ENCODE measurements around the gene EML6. TPM values are rescaled to one million over a fixed set of nuclear protein-coding genes. Genes with fewer than 3 reads are reported as not detected.
A peak's percentile ranks its signal among the peaks of the same experiment; 100 is the strongest.

The EML6 gene
- total RNA-seq, 2 donors from 2014 or later, result 3.2 to 6.8 TPM

DNA sequence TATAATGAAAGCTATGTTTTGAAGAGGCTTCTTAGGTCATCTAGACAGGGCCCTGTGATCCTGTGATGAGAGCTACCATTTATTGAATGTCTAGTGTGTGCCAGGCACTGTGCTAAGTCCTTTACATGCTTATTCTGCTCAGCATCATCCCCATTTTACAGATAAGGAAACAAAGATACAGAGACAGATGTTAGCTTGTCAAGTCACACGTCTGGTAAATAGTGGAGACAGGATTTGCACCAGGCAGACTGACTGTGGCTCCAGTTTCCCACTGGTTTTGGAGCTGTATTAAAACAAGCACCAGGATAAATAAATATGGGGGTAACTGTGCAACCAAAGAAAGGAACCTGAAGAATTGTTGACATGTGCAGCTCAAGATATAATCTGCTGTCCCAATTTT lies 19.2 kb upstream of the EML6 start:
- DNase-seq, result no peak
- intact Hi-C loops (cut with DNase I, micrococcal nuclease), result loop anchor here in 1 of 2 donors (5.0 to 10.0 kb wide), 3 partner anchors 182 to 599 kb away; no protein-coding TSS in a partner anchor
- no peak for ATAC-seq

DNA sequence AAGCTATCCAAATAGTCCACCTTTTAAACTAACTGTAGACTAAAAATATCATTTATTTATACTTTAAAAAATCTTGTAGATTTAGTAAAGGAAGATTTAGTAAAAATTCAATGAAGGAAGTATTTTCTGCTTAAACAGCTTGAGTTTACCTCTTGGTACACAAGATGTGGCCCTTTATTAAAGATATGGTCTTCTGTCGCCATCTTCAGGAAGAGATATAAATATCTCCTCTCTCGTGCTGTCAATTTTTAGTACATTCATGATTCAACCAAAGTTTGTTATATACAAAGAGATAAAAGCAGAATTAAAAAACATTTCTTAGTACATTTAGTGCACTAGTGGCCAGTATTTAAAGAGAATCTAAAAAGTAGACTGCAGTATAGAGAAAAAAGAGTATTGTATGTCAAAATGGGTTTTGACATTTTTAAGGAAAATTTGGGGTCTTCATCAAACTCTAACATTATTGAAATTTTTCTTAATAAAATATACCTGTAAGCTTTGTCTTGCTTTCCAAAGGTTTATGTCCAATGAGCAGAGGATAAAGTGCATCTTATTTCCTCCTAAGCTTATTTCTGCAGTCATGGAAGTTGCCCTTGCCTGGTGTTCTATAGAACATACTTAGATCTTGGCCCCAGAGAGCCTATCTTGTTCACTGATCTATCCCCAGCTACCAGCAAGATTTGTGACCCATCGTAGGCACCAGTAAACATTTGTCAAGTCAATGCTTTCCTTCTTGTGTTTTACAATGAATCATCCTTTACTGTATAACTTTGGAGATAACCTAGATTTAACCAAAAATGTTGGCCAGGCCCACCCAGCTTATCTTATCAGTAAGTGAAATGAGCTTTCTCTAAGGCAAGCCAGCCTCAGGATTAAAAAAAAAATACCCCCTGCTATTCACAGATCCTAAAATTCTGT lies 18.5 kb upstream of the EML6 start:
- DNase-seq, result no peak
- peak; percentile 24 for ATAC-seq
- intact Hi-C loops (cut with DNase I, micrococcal nuclease), result loop anchor here in 1 of 2 donors (5.0 to 10.0 kb wide), 3 partner anchors 183 to 600 kb away; no protein-coding TSS in a partner anchor

DNA sequence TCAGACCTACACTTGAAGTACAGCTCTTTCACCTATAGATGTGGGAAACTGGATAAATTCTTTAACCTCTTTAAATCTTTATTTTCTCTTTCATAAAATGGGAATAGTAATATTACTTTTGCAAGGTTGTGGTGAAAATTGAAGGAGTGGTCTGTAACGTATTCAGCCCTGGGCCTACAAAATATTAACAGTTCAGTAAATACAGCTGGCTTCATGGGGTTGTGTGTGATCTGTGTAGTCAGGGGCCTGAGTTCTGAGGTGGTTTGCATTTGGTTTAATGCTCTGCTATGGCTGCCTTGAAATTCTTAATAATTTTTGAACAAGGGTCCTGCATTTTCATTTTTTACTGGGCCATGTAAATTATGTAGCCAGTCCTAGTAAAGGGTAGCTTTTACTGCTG lies 16.8 kb upstream of the EML6 start:
- DNase-seq (no peak), ATAC-seq (no peak)
- intact Hi-C loops (cut with DNase I, micrococcal nuclease), result loop anchor here in 1 of 2 donors (10.0 kb wide), 2 partner anchors 502 to 602 kb away; no protein-coding TSS in a partner anchor

- intact Hi-C loops (cut with DNase I, micrococcal nuclease), result loop anchor here in 1 of 2 donors (10.0 kb wide), 2 partner anchors 504 to 604 kb away; no protein-coding TSS in a partner anchor
- DNase-seq, result peak; percentile 60 to 66
- peak; percentile 87 for ATAC-seq
Observed at GRCh38 chr2:54708584-54709335, 14.7 kb upstream of the EML6 start.

DNA sequence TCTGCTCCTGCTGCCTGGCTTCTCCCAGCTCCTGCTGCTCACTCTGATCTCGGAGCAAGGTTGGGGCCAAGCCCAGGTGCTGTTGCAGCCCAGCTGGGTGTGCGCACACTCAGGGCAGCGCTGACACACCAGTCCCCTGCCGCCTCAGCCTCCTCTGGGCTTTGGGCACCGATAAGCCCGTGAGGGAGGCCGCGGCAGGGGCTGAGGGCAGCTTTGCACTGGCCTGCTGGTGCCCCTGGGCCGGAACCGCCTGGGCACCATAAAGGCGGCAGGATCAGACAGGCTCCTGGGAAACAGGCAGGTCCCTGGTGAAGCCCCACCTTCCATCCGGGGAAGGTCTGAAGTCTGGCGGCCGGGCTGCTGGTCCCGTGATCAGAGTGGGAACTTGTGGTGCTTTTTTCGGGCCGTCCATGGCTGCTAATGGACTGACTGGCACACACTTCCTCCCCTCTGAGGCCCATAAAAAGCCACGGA lies 14.1 kb upstream of the EML6 start:
- ATAC-seq, result peak; percentile 84
- peak; percentile 72 to 79 for DNase-seq
- intact Hi-C loops (cut with DNase I, micrococcal nuclease), result loop anchor here in 1 of 2 donors (10.0 kb wide), 2 partner anchors 505 to 605 kb away; no protein-coding TSS in a partner anchor

DNA sequence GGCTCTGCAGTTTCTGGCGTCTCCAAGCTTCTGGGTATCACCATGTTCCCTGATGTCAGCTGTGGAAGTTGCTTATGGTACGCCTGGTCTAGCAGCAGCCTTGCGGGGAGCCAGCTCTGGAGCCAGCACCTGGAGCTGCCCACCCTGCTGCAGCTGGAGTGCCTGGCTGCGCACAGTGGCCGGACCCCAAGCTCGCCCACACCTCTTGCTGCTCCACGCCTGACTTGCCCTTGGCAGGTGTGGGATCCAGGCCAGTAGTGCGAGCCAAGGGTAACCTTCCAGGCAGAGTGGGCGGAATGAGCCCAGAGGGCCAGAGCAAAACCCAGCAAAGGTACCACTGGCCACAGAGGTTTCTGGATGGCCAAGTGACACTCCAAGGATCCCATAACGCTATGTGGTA lies 13.2 kb upstream of the EML6 start:
- no peak for DNase-seq
- no peak for ATAC-seq
- intact Hi-C loops (cut with DNase I, micrococcal nuclease), result no loop called here

GRCh38 chr2:54712516-54712915 lies 10.9 kb upstream of the EML6 start:
- DNase-seq (no peak), ATAC-seq (no peak)
- intact Hi-C loops (cut with DNase I, micrococcal nuclease), result no loop called here

- no peak for ATAC-seq
- DNase-seq, result no peak
- intact Hi-C loops (cut with DNase I, micrococcal nuclease), result no loop called here
Observed at GRCh38 chr2:54714996-54715395, 8.5 kb upstream of the EML6 start.

DNA sequence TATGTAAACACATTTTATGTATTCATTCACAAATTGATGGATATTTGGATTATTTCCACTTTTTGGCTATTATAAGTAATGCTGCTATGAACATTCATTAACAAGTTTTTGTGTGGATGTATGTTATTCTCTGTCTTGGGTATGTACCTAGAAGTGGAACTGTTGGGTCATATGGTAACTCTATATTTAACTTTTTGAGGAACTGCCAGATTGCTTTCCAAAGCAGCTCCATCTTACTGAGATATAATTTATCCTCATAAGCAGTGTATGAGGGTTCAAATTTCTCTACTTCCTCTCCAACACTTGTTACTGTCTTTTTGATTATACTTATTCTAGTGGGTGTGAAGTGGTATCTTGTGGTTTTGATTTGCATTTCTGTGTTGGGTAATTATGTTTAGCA lies 7.1 kb upstream of the EML6 start:
- intact Hi-C loops (cut with DNase I, micrococcal nuclease), result no loop called here
- DNase-seq (no peak), ATAC-seq (no peak)

- intact Hi-C loops (cut with DNase I, micrococcal nuclease), result loop anchor here in 1 of 2 donors (10.0 kb wide), 1 partner anchor 114 kb away; no protein-coding TSS in a partner anchor
- no peak for ATAC-seq
Observed at GRCh38 chr2:54720563-54720962, 2.9 kb upstream of the EML6 start.

DNA sequence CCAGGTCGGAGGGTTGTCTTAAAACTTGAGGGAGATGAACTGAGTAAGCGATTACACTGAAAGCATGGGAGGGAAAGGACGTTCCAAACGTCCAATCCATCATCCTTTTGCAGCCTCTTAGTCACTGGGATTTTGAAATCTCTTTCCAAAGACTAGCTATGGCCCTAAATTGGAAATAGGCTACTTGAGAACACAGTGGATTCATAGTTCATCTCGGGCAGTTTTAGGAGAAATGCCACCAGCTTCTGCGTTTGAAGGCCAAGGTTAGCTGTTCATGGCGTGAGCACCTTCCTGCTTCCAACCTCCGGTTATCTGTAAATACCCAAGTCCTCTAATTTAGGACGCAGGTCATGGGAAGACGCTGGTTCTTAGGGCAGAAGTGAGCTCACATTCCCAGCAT lies 821 bp upstream of the EML6 start:
- intact Hi-C loops (cut with DNase I, micrococcal nuclease), result loop anchor here in 1 of 2 donors (10.0 kb wide), 1 partner anchor 112 kb away; no protein-coding TSS in a partner anchor
- DNase-seq (peak in 1 of 2 donors; percentile 16), ATAC-seq (no peak)

More at GRCh38 chr2:54720563-54720962, 2.9 kb upstream of the EML6 start:
- DNase-seq, result no peak

GRCh38 chr2:54723996-54724559 lies 616 bp downstream of the EML6 start:
- DNase-seq (no peak), ATAC-seq (peak; percentile 0)
- intact Hi-C loops (cut with DNase I, micrococcal nuclease), result loop anchor here in 1 of 2 donors (10.0 kb wide), 1 partner anchor 111 kb away; no protein-coding TSS in a partner anchor

DNA sequence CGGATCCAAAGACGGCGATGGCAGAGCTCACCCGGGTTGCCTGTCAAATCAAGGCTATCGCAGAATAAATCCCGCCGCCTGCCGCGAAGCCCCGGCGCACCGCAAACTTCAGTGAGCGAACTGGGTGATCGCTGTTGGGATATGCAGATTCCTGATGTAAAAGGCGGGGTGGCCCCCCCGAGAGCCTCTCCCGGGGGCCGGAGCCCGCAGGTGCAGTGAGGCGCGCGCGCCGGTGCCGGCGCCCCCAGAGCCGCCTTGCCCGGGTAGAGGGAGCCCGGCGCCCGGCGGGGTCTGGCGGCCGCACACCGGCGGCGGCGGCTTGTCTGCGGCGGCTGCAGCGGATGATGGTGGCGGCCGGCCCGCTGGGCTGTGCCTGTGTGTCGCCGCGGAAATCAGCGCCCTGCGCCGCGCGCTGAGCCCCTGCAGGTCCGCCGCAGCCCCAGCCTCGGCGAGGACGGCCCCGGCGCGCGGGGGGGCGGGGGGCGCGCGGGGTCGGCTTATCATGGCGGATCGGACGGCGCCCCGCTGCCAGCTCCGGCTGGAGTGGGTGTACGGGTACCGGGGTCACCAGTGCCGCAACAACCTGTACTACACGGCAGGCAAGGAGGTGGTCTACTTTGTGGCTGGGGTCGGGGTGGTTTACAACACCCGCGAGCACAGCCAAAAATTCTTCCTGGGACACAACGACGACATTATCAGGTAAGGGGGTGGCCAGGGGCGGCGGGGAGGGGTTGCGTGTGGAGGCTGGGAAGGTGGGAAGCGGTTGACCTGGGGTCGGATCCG lies 1.3 kb downstream of the EML6 start:
- no peak for ATAC-seq
- peak; percentile 27 to 43 for DNase-seq
- intact Hi-C loops (cut with DNase I, micrococcal nuclease), result loop anchor here in 1 of 2 donors (10.0 kb wide), 1 partner anchor 110 kb away; no protein-coding TSS in a partner anchor

GRCh38 chr2:54725343-54726099 lies 2.1 kb downstream of the EML6 start:
- intact Hi-C loops (cut with DNase I, micrococcal nuclease), result loop anchor here in 1 of 2 donors (10.0 kb wide), 1 partner anchor 109 kb away; no protein-coding TSS in a partner anchor
- ATAC-seq (no peak), DNase-seq (no peak)

DNA sequence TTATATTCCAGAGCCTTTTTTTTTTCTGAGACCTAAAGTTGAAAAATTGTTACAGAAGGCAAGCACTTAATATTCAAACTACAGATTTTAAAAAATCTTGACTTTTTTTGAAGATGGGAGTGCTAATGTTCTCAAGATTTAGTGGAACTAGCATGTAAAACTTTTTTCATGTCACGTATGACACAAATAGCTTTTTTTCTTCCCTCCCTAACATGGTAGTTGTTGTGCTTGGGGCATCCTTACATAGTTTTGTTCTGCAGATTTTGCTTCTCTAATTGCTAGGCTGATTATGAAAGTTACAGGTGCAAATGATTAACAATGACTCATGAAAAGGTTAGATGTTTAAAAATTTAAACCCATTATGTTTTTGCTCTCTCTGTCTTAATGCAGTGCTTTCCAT lies 3.0 kb downstream of the EML6 start:
- no peak for DNase-seq
- intact Hi-C loops (cut with DNase I, micrococcal nuclease), result loop anchor here in 1 of 2 donors (10.0 kb wide), 1 partner anchor 108 kb away; no protein-coding TSS in a partner anchor
- no peak for ATAC-seq

- intact Hi-C loops (cut with DNase I, micrococcal nuclease), result loop anchor here in 1 of 2 donors (10.0 kb wide), 1 partner anchor 108 kb away; no protein-coding TSS in a partner anchor
- no peak for ATAC-seq
- DNase-seq, result no peak
Observed at GRCh38 chr2:54726940-54727339, 3.5 kb downstream of the EML6 start.

- DNase-seq (no peak), ATAC-seq (peak; percentile 39)
- intact Hi-C loops (cut with DNase I, micrococcal nuclease), result loop anchor here in 1 of 2 donors (10.0 kb wide), 1 partner anchor 106 kb away; no protein-coding TSS in a partner anchor
Observed at GRCh38 chr2:54728669-54729120, 5.2 kb downstream of the EML6 start.
